Chondrocyte (in vitro differentiated cells): Measurements from ENCODE around the gene ENG. TPM values are rescaled to one million over a fixed set of nuclear protein-coding genes. Genes with fewer than 3 reads are reported as not detected.

ENCODE experiments used
- DNase-seq: peaks from one replicate; pipeline ENCODE4 v3.0.0; 2021; ENCODE audit warnings: mixed read lengths, low spot score
- H3K27ac Mint-ChIP-seq: one replicate; pipeline ENCODE4 v1.8.0; 2021; ENCODE audit warnings: mild to moderate bottlenecking, moderate library complexity, mixed read lengths; ENCODE audit not compliant: unreplicated experiment
- H3K27me3 Mint-ChIP-seq: 2 replicates; pipeline ENCODE4 v1.8.0; 2021; ENCODE audit warnings: low read depth, mixed read lengths
- H3K36me3 Mint-ChIP-seq: 2 replicates; pipeline ENCODE4 v1.8.0; 2021; ENCODE audit warnings: low read depth, mixed read lengths
- H3K4me1 Mint-ChIP-seq: 2 replicates; pipeline ENCODE4 v1.8.0; 2021; ENCODE audit warnings: low read depth, mild to moderate bottlenecking, mixed read lengths
- H3K4me3 Mint-ChIP-seq: one replicate; pipeline ENCODE4 v1.8.0; 2021; ENCODE audit warnings: mild to moderate bottlenecking, moderate library complexity, mixed read lengths; ENCODE audit not compliant: unreplicated experiment
- H3K9me3 Mint-ChIP-seq: 2 replicates; pipeline ENCODE4 v1.8.0; 2021; ENCODE audit warnings: low read depth, mixed read lengths
- CTCF ChIP-seq: fragments of 200-600 bp; sonication (generic); IDR thresholded peaks from 2 replicates; pipeline ENCODE4 v1.5.0; 2021; ENCODE audit warnings: antibody characterized with exemption, mild to moderate bottlenecking, moderate library complexity
- total RNA-seq: library from RNA; stranded (reverse); gene quantifications from 3 replicates; pipeline ENCODE4 v1.2.1, GENCODE V29; 2021

Gene ENG
- total RNA-seq, 1 donor from 2014 or later: 81.3 TPM

GRCh38 chr9:127826253-127826913 lies 28.1 kb downstream of the ENG start:
- TF ChIP-seq CTCF: no peak
- no peaks in the 10 kb centered on the region for H3K27me3 Mint-ChIP-seq
- DNase-seq: no peak
- no peaks in the 10 kb centered on the region for H3K9me3 Mint-ChIP-seq
- peaks cover 26% of the 10 kb centered on the region for H3K4me1 Mint-ChIP-seq
- peaks cover 5% of the 10 kb centered on the region for H3K36me3 Mint-ChIP-seq
- no peak overlapping the region for H3K4me3 Mint-ChIP-seq
- H3K27ac Mint-ChIP-seq: no peak overlapping the region

- peaks cover 26% of the 10 kb centered on the region for H3K4me1 Mint-ChIP-seq
- H3K9me3 Mint-ChIP-seq: no peaks in the 10 kb centered on the region
- H3K36me3 Mint-ChIP-seq: peaks cover 7% of the 10 kb centered on the region
- peak; percentile 66 for TF ChIP-seq CTCF
- no peak overlapping the region for H3K27ac Mint-ChIP-seq
- H3K4me3 Mint-ChIP-seq: no peak overlapping the region
- DNase-seq: no peak
- H3K27me3 Mint-ChIP-seq: no peaks in the 10 kb centered on the region
Observed at GRCh38 chr9:127825319-127826051, 29.0 kb downstream of the ENG start.

- no peak for TF ChIP-seq CTCF
- H3K4me1 Mint-ChIP-seq: peaks cover 12% of the 10 kb centered on the region
- no peak for DNase-seq
- H3K27ac Mint-ChIP-seq: no peak overlapping the region
- H3K36me3 Mint-ChIP-seq: peaks cover 13% of the 10 kb centered on the region
- H3K4me3 Mint-ChIP-seq: no peak overlapping the region
- H3K27me3 Mint-ChIP-seq: no peaks in the 10 kb centered on the region
- H3K9me3 Mint-ChIP-seq: no peaks in the 10 kb centered on the region
Observed at GRCh38 chr9:127822108-127822507, 32.4 kb downstream of the ENG start.

- Mint-ChIP-seq H3K4me3 (no peak overlapping the region), H3K4me1 (peaks cover 9% of the 10 kb centered on the region), H3K36me3 (peaks cover 11% of the 10 kb centered on the region), H3K9me3 (no peaks in the 10 kb centered on the region), H3K27me3 (no peaks in the 10 kb centered on the region), H3K27ac (no peak overlapping the region)
- no peak for DNase-seq
- no peak for TF ChIP-seq CTCF
Observed at GRCh38 chr9:127818574-127818973, 35.9 kb downstream of the ENG start.

GRCh38 chr9:127817881-127818434 lies 36.5 kb downstream of the ENG start:
- Mint-ChIP-seq H3K27ac (peak overlapping the region; percentile 42), H3K36me3 (peaks cover 13% of the 10 kb centered on the region)
- no peak for DNase-seq

More at GRCh38 chr9:127817881-127818434, 36.5 kb downstream of the ENG start:
- H3K27me3 Mint-ChIP-seq: no peaks in the 10 kb centered on the region
- H3K4me1 Mint-ChIP-seq: peaks cover 9% of the 10 kb centered on the region
- no peaks in the 10 kb centered on the region for H3K9me3 Mint-ChIP-seq
- no peak overlapping the region for H3K4me3 Mint-ChIP-seq
- TF ChIP-seq CTCF: no peak
